GM12878 (cell line): ENCODE results near the gene VIL1. TPM values are rescaled to one million over a fixed set of nuclear protein-coding genes. Genes with fewer than 3 reads are reported as not detected.

Source experiments
- ATAC-seq: fragments of 200-7000 bp; cut with Tn5 transposase; 3 replicates; pipeline ENCODE4 v1.9.1; 2020; ENCODE audit warnings: mild to moderate bottlenecking, moderate library complexity
- BruUV-seq: library from RNA; stranded (reverse); fragments of 400-500 nt; replicated peaks from 2 replicates; lab custom pipeline; 2021; lab: Mats Ljungman, UMichigan
- CTCF ChIA-PET: fragments of 300-600 bp; sonication (Branson Sonifier 250); formaldehyde crosslinking; extraction: SDS; loops from one replicate; lab custom pipeline; 2021; ENCODE audit warnings: inconsistent platforms; lab: Yijun Ruan, JAX
- POLR2A ChIA-PET: fragments of 350-600 bp; formaldehyde crosslinking; extraction: SDS; loops from one replicate; lab custom pipeline; 2021; ENCODE audit warnings: inconsistent platforms; lab: Charles Lee
- RAD21 ChIA-PET: fragments of 300-600 bp; sonication (Branson Sonifier 250); formaldehyde crosslinking; loops from one replicate; lab custom pipeline; 2023; ENCODE audit warnings: antibody characterized with exemption; ENCODE audit not compliant: unreplicated experiment; lab: Charles Lee
- SMC1A ChIA-PET: fragments of 300-600 bp; sonication (Branson Sonifier 250); formaldehyde crosslinking; loops from one replicate; lab custom pipeline; 2023; ENCODE audit not compliant: unreplicated experiment, uncharacterized antibody; lab: Charles Lee
- DNase-seq: peaks from one replicate; pipeline ENCODE4 v3.0.0-alpha.2; 2011; ENCODE audit warnings: low read depth, low spot score
- FAIRE-seq: peaks from 3 replicates; lab custom pipeline; 2011; peaks lifted over from hg19 to GRCh38; lab: Jason Lieb, UNC
- H2AFZ ChIP-seq: 2 replicates; pipeline ENCODE4 v1.6.0; 2011; ENCODE audit warnings: low read depth, low read length, control low read depth; ENCODE audit not compliant: control insufficient read depth
- H3K27ac ChIP-seq: 2 replicates; pipeline ENCODE4 v1.5.1; 2011; ENCODE audit warnings: control low read depth; ENCODE audit not compliant: control insufficient read depth, insufficient read depth
- H3K27me3 ChIP-seq, 2 experiments: replicated peaks in 1 of 2; 2 replicates each; pipeline versions ENCODE4 v1.6.0 to v1.6.1; 2011; ENCODE audit warnings: low read length in 1 of 2; ENCODE audit not compliant: control insufficient read depth in 2 of 2, insufficient read depth in 2 of 2
- H3K36me3 ChIP-seq, 2 experiments: 2 replicates each; pipeline ENCODE4 v1.5.1; 2011; ENCODE audit warnings: low read length in 1 of 2; ENCODE audit not compliant: control insufficient read depth in 2 of 2, insufficient read depth in 2 of 2
- H3K4me1 ChIP-seq: 2 replicates; pipeline ENCODE4 v1.6.1; 2011; ENCODE audit warnings: mild to moderate bottlenecking, low read length, moderate library complexity, mixed read lengths; ENCODE audit not compliant: control insufficient read depth, insufficient read depth
- H3K4me2 ChIP-seq: 2 replicates; pipeline ENCODE4 v1.6.0; 2011; ENCODE audit warnings: control low read depth; ENCODE audit not compliant: control insufficient read depth, insufficient read depth
- H3K4me3 ChIP-seq: fragments of 200-600 bp; sonication (generic); 2 replicates; pipeline ENCODE4 v1.5.1; 2016
- H3K79me2 ChIP-seq: 2 replicates; pipeline ENCODE4 v1.6.0; 2011; ENCODE audit warnings: low read length; ENCODE audit not compliant: control insufficient read depth, insufficient read depth
- H3K9ac ChIP-seq: 2 replicates; pipeline ENCODE4 v1.8.0; 2011; ENCODE audit warnings: low read length, control low read depth, mixed read lengths; ENCODE audit not compliant: control insufficient read depth, insufficient read depth
- H3K9me3 ChIP-seq: replicated peaks from 3 replicates; pipeline ENCODE4 v1.5.1; 2011; ENCODE audit warnings: mild to moderate bottlenecking, low read length; ENCODE audit not compliant: control insufficient read depth, insufficient read depth
- H4K20me1 ChIP-seq: 2 replicates; pipeline ENCODE4 v1.6.0; 2011; ENCODE audit not compliant: control insufficient read depth, insufficient read depth
- BCL3 ChIP-seq: IDR thresholded peaks from 2 replicates; pipeline ENCODE4 v1.6.1; 2011; ENCODE audit warnings: borderline replicate concordance, low read depth, mild to moderate bottlenecking, moderate library complexity, low read length; ENCODE audit not compliant: insufficient read depth, poor library complexity, severe bottlenecking
- ELK1 ChIP-seq: IDR thresholded peaks from 2 replicates; pipeline ENCODE4 v1.6.1; 2012; ENCODE audit warnings: low read depth, low read length, improper control_type of control experiment
- PBX3 ChIP-seq: IDR thresholded peaks from 2 replicates; pipeline ENCODE4 v1.6.1; 2011; ENCODE audit warnings: mild to moderate bottlenecking, low read depth, low read length, moderate library complexity; ENCODE audit not compliant: insufficient replicate concordance
- TCF3 ChIP-seq: IDR thresholded peaks from 2 replicates; pipeline ENCODE4 v1.6.1; 2012; ENCODE audit warnings: low read depth, mild to moderate bottlenecking, low read length, borderline replicate concordance; ENCODE audit not compliant: insufficient read depth
- YY1 ChIP-seq: IDR thresholded peaks from 2 replicates; pipeline ENCODE4 v1.6.1; 2011; ENCODE audit warnings: low read depth, mild to moderate bottlenecking, low read length
- ZSCAN29 ChIP-seq: fragments of 450-650 bp; IDR thresholded peaks from 2 replicates; pipeline ENCODE4 v1.6.1; 2017; ENCODE audit warnings: mild to moderate bottlenecking, moderate library complexity
- WGBS: methylation state at CpG from one replicate; pipeline ENCODE4 v1.1.6; 2016; ENCODE audit warnings: low lambda C conversion rate; ENCODE audit not compliant: insufficient replicate concordance, insufficient coverage; ENCODE audit errors: missing lambda C conversion rate; 5-methylcytosine and 5-hydroxymethylcytosine counted together
- in situ Hi-C: fragments of 300-500 bp; cut with MboI; formaldehyde crosslinking; loops from 9 replicates; pipeline ENCODE4 v1.14.3; 2018; ENCODE audit warnings: mixed read lengths
- intact Hi-C: fragments of 100-400 bp; cut with micrococcal nuclease; formaldehyde crosslinking; loops from one replicate; pipeline ENCODE4 v1.14.2; 2022; ENCODE audit not compliant: unreplicated experiment
- polyA plus RNA-seq, 11 experiments: library from polyadenylated mRNA; depleted of rRNA in 4 of 11; unstranded in 6 of 11; stranded (reverse) in 5 of 11; fragments of >200 nt; fragmentation: Nextera tagmentation in 4 of 11; fragmentation: Illumina TruSeq in 1 of 11; extraction: Ambion mirVana in 4 of 11; extraction: Trizol in 1 of 11; gene quantifications; 1 replicate in 1 of 11; 2 replicates in 10 of 11; pipeline versions ENCODE4 v1.2.1 to v1.2.3, GENCODE V29; 2011 to 2016; ENCODE audit warnings: inconsistent platforms in 2 of 11, missing spikeins in 2 of 11, low read depth in 1 of 11
- total RNA-seq, 4 experiments: library from RNA; depleted of rRNA in 3 of 4; stranded (reverse); fragments of >200 nt in 3 of 4; fragmentation: Illumina TruSeq in 1 of 4; extraction: Trizol in 1 of 4; gene quantifications; 2 replicates each; pipeline versions ENCODE4 v1.2.1 to v1.2.3, GENCODE V29; 2013 to 2021

Gene VIL1
- total and polyA plus RNA-seq, 10 of the 15 experiments (the other 5 are each of a cell fraction or from before 2014, with no cell fraction given), result 0.03 to 1.9 (median 0.33) TPM

GRCh38 chr2:218429911-218430692 is 11.2 kb downstream of the VIL1 start:
- Histone ChIP-seq H3K4me1 (no peaks in the 10 kb centered on the region), H3K36me3 (no peaks in the 10 kb centered on the region), H3K27me3 (no peaks in the 10 kb centered on the region), H3K9ac (no peak overlapping the region), H2AFZ (no peak overlapping the region), H3K9me3 (no peaks in the 10 kb centered on the region), H3K79me2 (no peaks in the 10 kb centered on the region), H3K27ac (no peak overlapping the region), H3K4me2 (no peak overlapping the region), H3K4me3 (no peak overlapping the region), H4K20me1 (no peaks in the 10 kb centered on the region)
- ChIA-PET SMC1A (no interaction called here), RAD21 (no interaction called here), CTCF (interaction anchor here (0.6 to 1.5 kb wide), 2 partner anchors 12 to 221 kb away, joined by 3 read pairs; partner anchors contain the start of gene VIL1), POLR2A (no interaction called here)
- intact Hi-C loops (no loop called here), in situ Hi-C loops (no loop called here)
- ATAC-seq (no peak), DNase-seq (no peak), FAIRE-seq (no peak)
- BruUV-seq, result no TSS peak
- no peak for TF ChIP-seq YY1
- TF ChIP-seq BCL3, result no peak
- no peak for TF ChIP-seq ELK1
- TF ChIP-seq PBX3, result no peak
- no peak for TF ChIP-seq TCF3
- no peak for TF ChIP-seq ZSCAN29
- 28% methylated on average over 9 of the region's 9 CpGs for WGBS
